ENCODE measurements around the gene PPP1R3G. TPM values are rescaled to one million over a fixed set of nuclear protein-coding genes. Genes with fewer than 3 reads are reported as not detected.
A peak's percentile ranks its signal among the peaks of the same experiment; 100 is the strongest.

PPP1R3G gene
- total RNA-seq, 2 donors from 2014 or later, result 3.7 to 7.3 TPM

GRCh38 chr6:5132731-5133130 lies 47.6 kb downstream of the PPP1R3G start:
- H3K27me3 ChIP-seq (replicated peaks; ENCODE audit: insufficient read depth), result no peaks in the 10 kb centered on the region
- ATAC-seq (ENCODE audit: insufficient number of reproducible peaks, low FRiP score, low read depth) (no peak), DNase-seq (ENCODE audit: low spot score) (peak; percentile 20)
- H3K4me1 ChIP-seq (ENCODE audit: control insufficient read depth in 1 of 2, low read depth in 2 of 2), result peaks cover 0 to 11% of the 10 kb centered on the region in 2 donors
- TF ChIP-seq, protein P1, sequence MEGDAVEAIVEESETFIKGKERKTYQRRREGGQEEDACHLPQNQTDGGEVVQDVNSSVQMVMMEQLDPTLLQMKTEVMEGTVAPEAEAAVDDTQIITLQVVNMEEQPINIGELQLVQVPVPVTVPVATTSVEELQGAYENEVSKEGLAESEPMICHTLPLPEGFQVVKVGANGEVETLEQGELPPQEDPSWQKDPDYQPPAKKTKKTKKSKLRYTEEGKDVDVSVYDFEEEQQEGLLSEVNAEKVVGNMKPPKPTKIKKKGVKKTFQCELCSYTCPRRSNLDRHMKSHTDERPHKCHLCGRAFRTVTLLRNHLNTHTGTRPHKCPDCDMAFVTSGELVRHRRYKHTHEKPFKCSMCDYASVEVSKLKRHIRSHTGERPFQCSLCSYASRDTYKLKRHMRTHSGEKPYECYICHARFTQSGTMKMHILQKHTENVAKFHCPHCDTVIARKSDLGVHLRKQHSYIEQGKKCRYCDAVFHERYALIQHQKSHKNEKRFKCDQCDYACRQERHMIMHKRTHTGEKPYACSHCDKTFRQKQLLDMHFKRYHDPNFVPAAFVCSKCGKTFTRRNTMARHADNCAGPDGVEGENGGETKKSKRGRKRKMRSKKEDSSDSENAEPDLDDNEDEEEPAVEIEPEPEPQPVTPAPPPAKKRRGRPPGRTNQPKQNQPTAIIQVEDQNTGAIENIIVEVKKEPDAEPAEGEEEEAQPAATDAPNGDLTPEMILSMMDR (IDR thresholded peaks at IDR 0.05), result no peak
- H3K27ac ChIP-seq, result no peak overlapping the region
- no peaks in the 10 kb centered on the region for H3K9me3 ChIP-seq
- no peaks in the 10 kb centered on the region for H3K36me3 ChIP-seq
- H3K4me3 ChIP-seq, result peak overlapping the region; percentile 14

GRCh38 chr6:5133943-5134342 lies 48.8 kb downstream of the PPP1R3G start:
- no peak for ATAC-seq (ENCODE audit: insufficient number of reproducible peaks, low FRiP score, low read depth)
- H3K4me1 ChIP-seq (ENCODE audit: control insufficient read depth in 1 of 2, low read depth in 2 of 2), result peaks cover 0 to 11% of the 10 kb centered on the region in 2 donors
- no peak for DNase-seq (ENCODE audit: low spot score)
- no peak overlapping the region for H3K4me3 ChIP-seq
- TF ChIP-seq, protein P1 (IDR thresholded peaks at IDR 0.05), result no peak
- no peak overlapping the region for H3K27ac ChIP-seq
- no peaks in the 10 kb centered on the region for H3K36me3 ChIP-seq
- H3K27me3 ChIP-seq (replicated peaks; ENCODE audit: insufficient read depth), result no peaks in the 10 kb centered on the region
- H3K9me3 ChIP-seq, result no peaks in the 10 kb centered on the region

DNA sequence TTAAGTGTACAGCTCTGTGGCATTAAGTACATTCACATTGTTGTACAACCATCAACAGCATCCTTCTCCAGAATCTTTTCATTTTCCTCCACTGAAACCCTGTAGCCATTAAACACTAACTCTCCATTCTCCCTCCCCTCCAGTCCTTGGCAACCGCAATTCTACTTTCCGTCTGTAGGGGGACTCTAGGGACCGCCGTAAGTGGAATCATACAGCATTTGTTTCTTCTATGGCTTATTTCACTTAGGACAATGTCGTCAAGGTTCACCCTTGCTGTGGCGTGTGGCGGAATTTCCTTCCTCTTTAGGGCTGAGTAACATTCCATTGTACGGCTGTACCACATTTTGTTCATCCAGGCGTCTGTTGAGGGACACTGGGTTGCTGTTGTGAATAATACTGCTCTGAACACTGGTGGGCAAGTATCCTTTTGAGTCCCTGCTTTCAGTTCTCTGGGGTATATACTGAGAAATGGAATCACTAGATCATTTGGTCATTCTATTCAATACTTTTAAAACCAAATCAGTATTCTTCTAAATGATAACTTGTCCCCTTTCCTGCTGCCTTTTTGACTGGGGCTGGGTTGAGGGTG lies 50.7 kb downstream of the PPP1R3G start:
- Histone ChIP-seq H3K9me3 (no peaks in the 10 kb centered on the region), H3K4me1 (ENCODE audit: control insufficient read depth in 1 of 2, low read depth in 2 of 2) (peaks cover 0 to 11% of the 10 kb centered on the region in 2 donors), H3K36me3 (no peaks in the 10 kb centered on the region), H3K4me3 (no peak overlapping the region), H3K27ac (no peak overlapping the region), H3K27me3 (replicated peaks; ENCODE audit: insufficient read depth) (no peaks in the 10 kb centered on the region)
- DNase-seq (ENCODE audit: low spot score), result no peak
- ATAC-seq (ENCODE audit: insufficient number of reproducible peaks, low FRiP score, low read depth), result no peak
- TF ChIP-seq, protein P1 (IDR thresholded peaks at IDR 0.05), result peak; percentile 61

GRCh38 chr6:5136851-5137250 lies 51.7 kb downstream of the PPP1R3G start:
- no peaks in the 10 kb centered on the region for H3K9me3 ChIP-seq
- no peak overlapping the region for H3K27ac ChIP-seq
- no peak overlapping the region for H3K4me3 ChIP-seq
- no peaks in the 10 kb centered on the region for H3K36me3 ChIP-seq
- no peaks in the 10 kb centered on the region for H3K27me3 ChIP-seq (replicated peaks; ENCODE audit: insufficient read depth)
- TF ChIP-seq, protein P1 (IDR thresholded peaks at IDR 0.05), result no peak
- peaks cover 0 to 11% of the 10 kb centered on the region in 2 donors for H3K4me1 ChIP-seq (ENCODE audit: control insufficient read depth in 1 of 2, low read depth in 2 of 2)
- ATAC-seq (ENCODE audit: insufficient number of reproducible peaks, low FRiP score, low read depth), result no peak
- DNase-seq (ENCODE audit: low spot score), result no peak

Other genes with a start within 250 kb of the PPP1R3G start
- 10 to 100 TPM in 1 of 2 donors, 1 to 10 TPM in 1; 2.4 to 11.4 TPM for gene RPP40, start 81.3 kb upstream of the PPP1R3G start, total RNA-seq
- gene LYRM4, start 175.6 kb downstream of the PPP1R3G start, total RNA-seq, result 10 to 100 TPM in 1 of 2 donors, 1 to 10 TPM in 1; 6.9 to 27.2 TPM
- gene FARS2, start 176.2 kb downstream of the PPP1R3G start, total RNA-seq, result 10 to 100 TPM; 10.4 to 11.6 TPM

Measured in thoracic aorta (tissue), 2 donors.